HepG2 (cell line): Measurements from ENCODE around the gene MBLAC1. TPM values are rescaled to one million over a fixed set of nuclear protein-coding genes. Genes with fewer than 3 reads are reported as not detected.

Source experiments
- ARID3A ChIP-seq: IDR thresholded peaks from 2 replicates; pipeline ENCODE4 v1.6.1; 2012; ENCODE audit warnings: low read depth, low read length, improper control_type of control experiment
- ATF5 ChIP-seq: sonication (generic); formaldehyde crosslinking; IDR thresholded peaks from 2 replicates; pipeline ENCODE4 v1.4.0; 2020; ENCODE audit warnings: mild to moderate bottlenecking, low read depth, missing genetic modification reagents
- EED ChIP-seq: sonication (generic); formaldehyde crosslinking; IDR thresholded peaks from 2 replicates; pipeline ENCODE4 v1.5.0; 2020; ENCODE audit warnings: mild to moderate bottlenecking, missing genetic modification reagents
- FOSL2 ChIP-seq: sonication (generic); formaldehyde crosslinking; IDR thresholded peaks from 2 replicates; pipeline ENCODE4 v1.4.0; 2020; ENCODE audit warnings: missing genetic modification reagents
- FOXP1 ChIP-seq, 2 experiments: fragments of 450-650 bp in 1 of 2; IDR thresholded peaks; 2 replicates each; pipeline ENCODE4 v1.6.1; 2017 to 2018; ENCODE audit warnings: antibody characterized with exemption in 1 of 2
- GRHL1 ChIP-seq: sonication (generic); formaldehyde crosslinking; conservative IDR thresholded peaks from 2 replicates; pipeline ENCODE4 v1.8.0; 2022; ENCODE audit warnings: missing genetic modification reagents
- SNRNP70 ChIP-seq: fragments of 200-400 bp; formaldehyde crosslinking; IDR thresholded peaks from 2 replicates; pipeline ENCODE4 v1.6.1; 2017; ENCODE audit warnings: mild to moderate bottlenecking, low read depth, low read length, moderate library complexity
- SOX13 ChIP-seq, 3 experiments: fragments of 450-650 bp in 1 of 3; sonication (generic) in 1 of 3; formaldehyde crosslinking in 1 of 3; IDR thresholded peaks in 2 of 3; conservative IDR thresholded peaks in 1 of 3; 2 replicates each; pipeline versions ENCODE4 v1.5.0 to v1.6.1; 2016 to 2020; ENCODE audit warnings: antibody characterized with exemption in 1 of 3, mild to moderate bottlenecking in 1 of 3, missing compliant biosample characterization in 1 of 3, missing genetic modification reagents in 1 of 3, moderate library complexity in 1 of 3
- TGIF2 ChIP-seq: IDR thresholded peaks from 2 replicates; pipeline ENCODE4 v1.6.1; 2016; ENCODE audit warnings: control low read depth, missing compliant biosample characterization
- ZBTB43 ChIP-seq: sonication (generic); formaldehyde crosslinking; conservative IDR thresholded peaks from 2 replicates; pipeline ENCODE4 v1.4.0; 2020; ENCODE audit warnings: missing genetic modification reagents
- ZBTB8A ChIP-seq: sonication (generic); formaldehyde crosslinking; IDR thresholded peaks from 2 replicates; pipeline ENCODE4 v1.4.0; 2020; ENCODE audit warnings: mild to moderate bottlenecking, low read depth, missing genetic modification reagents, borderline replicate concordance
- ZFP36L2 ChIP-seq: sonication (generic); formaldehyde crosslinking; IDR thresholded peaks from 2 replicates; pipeline ENCODE4 v1.4.0; 2020; ENCODE audit warnings: missing genetic modification reagents
- ZNF143 ChIP-seq: sonication (generic); formaldehyde crosslinking; IDR thresholded peaks from 2 replicates; pipeline ENCODE4 v1.4.0; 2020; ENCODE audit warnings: missing genetic modification reagents
- ZNF510 ChIP-seq: sonication (generic); formaldehyde crosslinking; IDR thresholded peaks from 2 replicates; pipeline ENCODE4 v1.4.0; 2020; ENCODE audit warnings: low read depth, mild to moderate bottlenecking, missing genetic modification reagents
- ZNF597 ChIP-seq: sonication (generic); formaldehyde crosslinking; IDR thresholded peaks from 2 replicates; pipeline ENCODE4 v1.5.0; 2020; ENCODE audit warnings: missing genetic modification reagents
- ZNF672 ChIP-seq: sonication (generic); formaldehyde crosslinking; IDR thresholded peaks from 2 replicates; pipeline ENCODE4 v1.8.1; 2022; ENCODE audit warnings: missing genetic modification reagents
- ZNF768 ChIP-seq: sonication (generic); formaldehyde crosslinking; IDR thresholded peaks from 2 replicates; pipeline ENCODE4 v1.4.0; 2020; ENCODE audit warnings: missing genetic modification reagents
- ZNF777 ChIP-seq: sonication (generic); formaldehyde crosslinking; IDR thresholded peaks from 2 replicates; pipeline ENCODE4 v1.4.0; 2020; ENCODE audit warnings: missing genetic modification reagents
- ZNF841 ChIP-seq: sonication (generic); formaldehyde crosslinking; IDR thresholded peaks from 2 replicates; pipeline ENCODE4 v1.8.1; 2023; ENCODE audit warnings: missing genetic modification reagents, borderline replicate concordance
- ZXDC ChIP-seq: sonication (generic); formaldehyde crosslinking; IDR thresholded peaks from 2 replicates; pipeline ENCODE4 v1.5.0; 2020; ENCODE audit warnings: mild to moderate bottlenecking, missing genetic modification reagents
- polyA plus RNA-seq, 8 experiments: library from polyadenylated mRNA; depleted of rRNA in 3 of 8; stranded (reverse) in 7 of 8; unstranded in 1 of 8; fragments of >200 nt; fragmentation: Illumina TruSeq in 4 of 8; extraction: Trizol in 4 of 8; gene quantifications; 2 replicates each; pipeline versions ENCODE4 v1.2.1 to v1.2.3, GENCODE V29; 2011 to 2016; ENCODE audit warnings: low read depth in 4 of 8, missing spikeins in 1 of 8, mixed read lengths in 1 of 8; ENCODE audit not compliant: insufficient read depth in 1 of 8
- total RNA-seq, 5 experiments: library from RNA; depleted of rRNA; stranded (reverse); fragments of >200 nt; fragmentation: Illumina TruSeq; extraction: Trizol; gene quantifications; 2 replicates each; pipeline ENCODE4 v1.2.3, GENCODE V29; 2016; ENCODE audit warnings: low read depth in 1 of 5

Gene MBLAC1
- total and polyA plus RNA-seq, 2 of the 13 experiments (the other 11 are each of a cell fraction or from before 2014, with no cell fraction given), result 0.79 to 2.1 TPM

GRCh38 chr7:100080907-100081534, 45.7 kb upstream of the MBLAC1 start (continued):
- TF ChIP-seq GRHL1 (no peak), ZNF143 (CRISPR knock-in tag) (no peak), ZNF777 (CRISPR knock-in tag) (no peak; the same call in 1 of the 2 replicates), ARID3A (0 out of 2 replicates have a peak, but pooled peaks have one; percentile 61), ZNF510 (no peak), ZBTB43 (CRISPR knock-in tag) (no peak), ZXDC (no peak), ZNF597 (no peak), ZNF841 (CRISPR knock-in tag) (no peak), ZNF672 (CRISPR knock-in tag) (no peak), FOSL2 (CRISPR knock-in tag) (no peak), SNRNP70 (no peak), EED (CRISPR knock-in tag) (no peak), SOX13 (IDR thresholded peaks at IDR 0.05) (no peak), SOX13 (CRISPR knock-in tag; conservative IDR thresholded peaks at IDR 0.05 in 1 of 2, IDR thresholded peaks at IDR 0.05 in 1 of 2) (peak in 1 of 2 experiments; percentile 14; a peak in 1 of 4 replicates), ZFP36L2 (CRISPR knock-in tag) (no peak), ZNF768 (CRISPR knock-in tag) (no peak), TGIF2 (no peak), ZBTB8A (CRISPR knock-in tag) (no peak), ATF5 (CRISPR knock-in tag) (0 out of 2 replicates have a peak, but pooled peaks have one; percentile 4), FOXP1 (IDR thresholded peaks at IDR 0.05) (no peak), FOXP1 (CRISPR knock-in tag; IDR thresholded peaks at IDR 0.05) (peak; percentile 44; the same call in 1 of the 2 replicates)
